HG03066 (cell line): ENCODE data around the gene MMS19.
"Not testable (repeated sequence)": the region's sequence is repeated elsewhere in the genome, so short reads cannot be mapped to it uniquely, and the experiment has no call there.

Experiments
- ATAC-seq: cut with Tn5 transposase; IDR thresholded peaks from one replicate; pipeline ENCODE4 v1.9.1; 2021; ENCODE audit warnings: low read depth; ENCODE audit not compliant: unreplicated experiment

The MMS19 gene

DNA sequence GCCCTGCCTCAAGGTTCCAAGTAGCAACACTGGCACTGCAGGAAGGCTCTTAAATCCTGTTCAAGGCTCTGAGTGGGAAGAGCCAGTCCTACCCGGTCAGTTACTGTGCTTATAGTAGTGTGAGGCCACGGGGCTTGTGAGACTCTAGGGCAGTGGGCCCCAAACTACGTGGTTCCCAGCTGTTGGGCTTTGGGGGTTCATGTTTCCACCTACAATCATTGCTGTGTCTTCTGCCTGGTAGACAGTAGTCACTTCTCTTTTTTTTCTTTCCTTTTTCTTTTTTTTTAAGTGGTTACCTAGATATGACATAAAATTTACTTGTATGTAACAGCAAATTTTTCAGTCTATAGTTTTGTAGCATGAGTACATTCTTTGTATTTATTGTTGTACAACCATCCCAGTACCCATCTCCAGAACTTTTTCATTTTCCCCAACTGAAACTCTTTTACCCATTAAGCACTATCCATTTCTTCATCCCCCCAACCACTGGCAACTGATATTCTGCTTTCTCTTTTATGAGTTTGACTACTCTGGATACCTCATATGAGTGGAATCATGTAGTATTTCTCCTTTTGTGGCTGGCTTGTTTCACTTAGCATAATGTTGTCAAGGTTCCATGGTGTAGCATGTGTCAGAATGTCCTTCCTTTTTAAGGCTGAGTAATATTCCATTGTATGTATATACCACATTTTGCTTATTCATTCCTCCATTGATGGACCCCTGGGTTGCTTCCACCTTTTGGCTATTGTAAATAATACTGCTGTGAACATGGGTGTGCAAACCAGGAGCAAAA, 8.2 kb upstream of the MMS19 start:
- no peak for ATAC-seq

GRCh38 chr10:97505152-97505551, 6.9 kb upstream of the MMS19 start:
- ATAC-seq, result no peak

DNA sequence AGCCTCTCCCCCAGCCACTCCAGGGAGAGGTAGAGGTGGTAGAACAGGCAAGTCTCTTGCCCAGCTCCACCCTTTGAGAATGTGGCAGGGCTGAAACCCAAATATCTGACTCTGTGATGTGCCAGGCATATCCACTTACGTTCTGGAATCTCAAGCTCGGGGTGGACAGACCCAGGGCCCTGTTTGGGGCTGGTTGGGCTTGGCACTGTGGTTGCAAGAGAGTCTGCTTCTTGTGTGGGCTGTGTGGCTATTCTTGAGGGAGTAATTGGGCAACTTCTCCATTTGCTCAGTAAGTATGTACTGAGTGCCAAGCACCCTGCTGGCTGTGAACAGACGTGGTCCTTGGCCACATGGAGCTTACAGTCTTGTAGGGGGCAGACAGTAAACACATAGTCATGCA, 5.2 kb upstream of the MMS19 start:
- ATAC-seq, result no peak

DNA sequence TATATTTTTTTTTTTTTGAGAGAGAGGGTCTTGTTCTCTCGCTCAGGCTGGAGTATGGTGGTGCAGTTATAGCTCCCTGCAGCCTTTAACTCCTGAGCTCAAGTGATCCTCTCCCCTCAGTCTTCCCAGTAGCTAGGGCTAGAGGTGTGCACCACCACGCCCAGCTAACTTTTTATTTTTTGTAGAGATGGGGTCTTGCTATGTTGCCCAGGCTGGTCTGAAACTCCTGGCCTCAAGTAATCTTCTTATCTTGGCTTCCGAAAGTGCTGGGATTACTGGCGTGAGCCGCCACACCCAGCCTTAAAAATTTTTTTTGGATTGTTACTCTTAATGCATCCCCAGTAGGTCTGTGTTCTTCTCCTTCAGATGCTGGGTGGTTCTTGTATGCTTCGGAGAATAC, 4.7 kb upstream of the MMS19 start:
- no peak for ATAC-seq

- ATAC-seq, result no peak
Measured at GRCh38 chr10:97500297-97500575, 2.0 kb upstream of the MMS19 start.

DNA sequence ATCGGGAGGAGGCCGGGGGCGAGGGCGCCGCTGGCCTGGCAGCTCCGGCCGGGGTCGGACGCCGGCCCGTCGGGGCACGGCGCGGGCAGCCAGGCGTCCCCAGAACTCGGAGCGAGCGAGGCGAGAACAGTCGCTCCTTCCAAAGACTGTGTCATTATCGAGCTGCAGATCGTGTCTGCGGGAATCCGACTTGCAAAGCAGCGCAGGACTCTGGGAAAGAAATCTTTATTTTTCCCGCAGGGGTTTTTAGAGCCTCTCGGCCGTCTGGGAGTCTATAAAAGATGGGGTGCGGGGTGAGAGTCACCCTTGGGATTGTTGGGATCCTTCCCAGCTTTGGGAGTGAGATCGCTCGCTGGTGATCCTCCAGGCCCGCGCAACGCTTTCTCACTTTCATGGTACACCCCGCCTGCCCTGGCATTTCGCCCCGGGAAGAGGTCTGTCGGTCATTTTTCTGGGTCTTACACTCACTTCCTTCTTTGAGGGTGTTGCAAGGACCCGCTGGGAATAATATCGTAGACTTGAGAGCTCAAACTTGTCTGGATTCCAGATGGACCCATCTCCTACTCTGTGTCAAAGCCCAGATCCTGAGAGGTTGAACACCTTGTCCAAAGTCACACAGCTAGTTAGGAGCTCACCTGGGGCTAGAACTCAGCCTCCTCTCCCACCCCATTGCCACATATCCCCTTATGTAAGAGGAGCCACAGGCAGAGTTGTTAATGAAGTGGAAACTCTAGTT, 1.5 kb upstream of the MMS19 start:
- no peak for ATAC-seq

GRCh38 chr10:97498841-97499560, 779 bp upstream of the MMS19 start, which contains the start of gene UBTD1:
UBTD1 (plus strand) TSS chr10:97498924; CDS start chr10:97499204, 280 bp downstream.
- peak; percentile 3 for ATAC-seq

GRCh38 chr10:97497572-97498075, 598 bp downstream of the MMS19 start:
- peak; percentile 36 for ATAC-seq

- ATAC-seq, result no peak
Measured at GRCh38 chr10:97494863-97495506, 3.2 kb downstream of the MMS19 start.

DNA sequence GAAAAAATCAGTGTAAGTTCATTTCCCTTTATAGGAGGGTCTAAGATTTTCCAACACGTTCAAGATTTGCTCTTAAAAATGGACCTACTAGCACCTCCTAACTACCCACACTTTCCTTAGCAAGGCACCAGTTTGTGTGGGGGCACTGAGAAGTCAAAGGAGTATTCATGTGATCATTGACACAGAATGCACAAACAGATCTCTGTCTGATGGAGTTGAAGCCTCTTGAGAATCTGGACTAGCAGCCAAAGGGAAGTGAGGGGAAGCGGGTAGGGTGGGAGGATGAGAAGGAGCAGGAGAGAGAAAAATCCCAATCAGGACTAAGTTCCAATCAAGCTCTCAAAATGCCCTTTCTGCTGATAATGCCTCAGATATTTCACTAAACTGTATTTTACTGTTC, 4.1 kb downstream of the MMS19 start:
- ATAC-seq, result no peak

DNA sequence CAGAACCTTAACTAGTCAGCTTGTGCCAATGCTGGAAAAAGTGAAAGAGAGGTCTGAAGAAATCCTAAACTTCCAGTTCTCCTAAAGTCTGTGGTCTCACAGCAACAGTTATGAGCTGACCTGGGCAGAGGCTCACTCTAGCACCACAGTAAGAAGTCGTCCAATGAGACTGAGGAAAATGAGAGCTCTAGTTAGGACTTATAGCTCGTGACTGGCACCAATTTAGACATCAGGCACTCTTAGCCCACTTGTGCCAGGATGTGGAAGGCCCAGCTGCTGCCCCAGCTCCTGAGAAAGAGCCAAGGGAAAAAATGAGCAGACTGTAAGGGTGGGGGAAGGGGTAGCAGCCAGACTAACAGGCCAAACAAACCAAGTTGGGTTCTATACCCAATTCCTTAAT, 7.6 kb downstream of the MMS19 start:
- ATAC-seq, result no peak

GRCh38 chr10:97485647-97486281, 12.5 kb downstream of the MMS19 start:
- ATAC-seq, result no peak

- no peak for ATAC-seq
Measured at GRCh38 chr10:97483921-97484320, 14.3 kb downstream of the MMS19 start.

DNA sequence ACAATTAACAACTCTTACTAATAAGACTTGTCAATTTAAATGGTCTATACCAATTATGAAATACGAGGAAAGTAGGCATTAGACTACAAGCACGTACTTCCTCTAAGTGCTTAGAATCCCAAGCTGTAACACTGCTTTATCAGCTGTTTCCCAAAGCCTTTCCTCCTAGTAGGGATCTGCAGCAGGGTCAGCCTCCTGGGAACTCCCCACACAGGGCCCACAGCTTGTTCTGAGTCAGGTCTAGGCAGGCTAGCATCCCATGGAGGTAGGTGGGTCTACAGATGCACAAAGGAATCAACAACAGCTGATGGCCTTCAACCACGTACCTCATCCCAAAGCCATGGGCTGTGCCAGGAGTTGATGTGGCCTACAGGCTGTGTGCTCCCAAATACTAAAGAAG, 14.7 kb downstream of the MMS19 start:
- ATAC-seq, result no peak

- no peak for ATAC-seq
Measured at GRCh38 chr10:97482381-97482780, 15.8 kb downstream of the MMS19 start.

- no peak for ATAC-seq
Measured at GRCh38 chr10:97481071-97481470, 17.2 kb downstream of the MMS19 start.

- ATAC-seq, result no peak
Measured at GRCh38 chr10:97479939-97480338, 18.3 kb downstream of the MMS19 start.

GRCh38 chr10:97479410-97479809, 18.8 kb downstream of the MMS19 start:
- not testable (repeated sequence) for ATAC-seq

- ATAC-seq, result no peak
Measured at GRCh38 chr10:97475936-97476594, 22.2 kb downstream of the MMS19 start.

DNA sequence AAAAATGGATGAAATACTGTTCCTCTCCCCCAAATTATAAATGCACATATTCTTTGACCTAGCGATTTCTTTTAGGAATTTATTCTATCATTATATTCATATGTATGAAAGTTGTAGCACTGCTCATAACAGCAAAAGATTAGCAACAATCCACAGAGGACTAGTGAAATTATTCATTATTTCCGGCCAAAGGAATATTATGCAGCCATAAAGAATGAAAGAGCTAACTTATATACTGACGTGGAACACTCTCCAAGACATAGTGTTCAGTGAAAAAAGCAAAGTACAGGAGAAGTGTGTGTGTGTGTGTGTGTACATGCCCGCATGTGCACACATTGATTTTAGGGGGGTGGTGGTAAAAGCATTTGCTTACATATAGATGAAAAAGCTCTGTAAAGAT, 23.3 kb downstream of the MMS19 start:
- no peak for ATAC-seq
